ENCODE data around the gene IL3RA. TPM values are rescaled to one million over a fixed set of nuclear protein-coding genes. Genes with fewer than 3 reads are reported as not detected.

The IL3RA gene
- total and polyA plus RNA-seq, 2 experiments from 2014 or later = 0.86 TPM; not detected in 1

DNA sequence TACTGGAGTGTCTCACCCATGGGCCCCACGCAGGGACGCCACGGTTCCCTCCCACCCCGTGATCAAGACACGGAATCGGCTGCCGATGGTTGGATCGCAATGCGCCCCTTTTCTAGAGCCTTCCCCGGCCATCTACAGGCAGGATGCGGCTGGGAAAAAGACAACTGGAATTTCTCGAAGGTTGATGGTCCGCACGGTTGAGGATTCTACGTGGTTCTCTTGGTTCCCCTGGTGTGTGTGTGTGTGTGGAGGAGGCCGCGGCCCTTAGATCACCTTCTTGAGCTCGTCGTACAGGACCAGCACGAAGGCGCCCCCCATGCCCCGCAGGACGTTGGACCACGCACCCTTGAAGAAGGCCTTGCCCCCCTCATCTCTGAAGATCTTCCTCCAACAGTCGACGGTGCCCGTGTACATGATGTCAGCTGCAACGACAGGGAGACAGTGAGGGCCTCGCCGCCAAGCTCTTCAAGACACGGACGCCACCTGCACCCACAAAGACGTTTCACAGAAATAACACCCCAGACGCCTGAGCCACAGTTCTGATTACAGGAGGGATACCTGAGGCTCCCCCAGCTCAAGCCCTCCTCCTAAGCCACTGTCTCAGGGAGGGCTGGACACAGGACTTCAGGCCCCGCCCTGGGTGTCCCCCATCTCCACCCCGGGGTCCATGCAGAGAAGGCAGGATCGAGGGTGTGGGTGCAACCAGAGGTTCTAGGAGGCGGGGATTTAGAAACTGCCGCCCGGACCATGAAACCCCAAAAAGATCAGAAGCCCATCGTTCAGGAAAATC lies 49.9 kb downstream of the IL3RA start (continued):
- TF ChIP-seq, protein P1, sequence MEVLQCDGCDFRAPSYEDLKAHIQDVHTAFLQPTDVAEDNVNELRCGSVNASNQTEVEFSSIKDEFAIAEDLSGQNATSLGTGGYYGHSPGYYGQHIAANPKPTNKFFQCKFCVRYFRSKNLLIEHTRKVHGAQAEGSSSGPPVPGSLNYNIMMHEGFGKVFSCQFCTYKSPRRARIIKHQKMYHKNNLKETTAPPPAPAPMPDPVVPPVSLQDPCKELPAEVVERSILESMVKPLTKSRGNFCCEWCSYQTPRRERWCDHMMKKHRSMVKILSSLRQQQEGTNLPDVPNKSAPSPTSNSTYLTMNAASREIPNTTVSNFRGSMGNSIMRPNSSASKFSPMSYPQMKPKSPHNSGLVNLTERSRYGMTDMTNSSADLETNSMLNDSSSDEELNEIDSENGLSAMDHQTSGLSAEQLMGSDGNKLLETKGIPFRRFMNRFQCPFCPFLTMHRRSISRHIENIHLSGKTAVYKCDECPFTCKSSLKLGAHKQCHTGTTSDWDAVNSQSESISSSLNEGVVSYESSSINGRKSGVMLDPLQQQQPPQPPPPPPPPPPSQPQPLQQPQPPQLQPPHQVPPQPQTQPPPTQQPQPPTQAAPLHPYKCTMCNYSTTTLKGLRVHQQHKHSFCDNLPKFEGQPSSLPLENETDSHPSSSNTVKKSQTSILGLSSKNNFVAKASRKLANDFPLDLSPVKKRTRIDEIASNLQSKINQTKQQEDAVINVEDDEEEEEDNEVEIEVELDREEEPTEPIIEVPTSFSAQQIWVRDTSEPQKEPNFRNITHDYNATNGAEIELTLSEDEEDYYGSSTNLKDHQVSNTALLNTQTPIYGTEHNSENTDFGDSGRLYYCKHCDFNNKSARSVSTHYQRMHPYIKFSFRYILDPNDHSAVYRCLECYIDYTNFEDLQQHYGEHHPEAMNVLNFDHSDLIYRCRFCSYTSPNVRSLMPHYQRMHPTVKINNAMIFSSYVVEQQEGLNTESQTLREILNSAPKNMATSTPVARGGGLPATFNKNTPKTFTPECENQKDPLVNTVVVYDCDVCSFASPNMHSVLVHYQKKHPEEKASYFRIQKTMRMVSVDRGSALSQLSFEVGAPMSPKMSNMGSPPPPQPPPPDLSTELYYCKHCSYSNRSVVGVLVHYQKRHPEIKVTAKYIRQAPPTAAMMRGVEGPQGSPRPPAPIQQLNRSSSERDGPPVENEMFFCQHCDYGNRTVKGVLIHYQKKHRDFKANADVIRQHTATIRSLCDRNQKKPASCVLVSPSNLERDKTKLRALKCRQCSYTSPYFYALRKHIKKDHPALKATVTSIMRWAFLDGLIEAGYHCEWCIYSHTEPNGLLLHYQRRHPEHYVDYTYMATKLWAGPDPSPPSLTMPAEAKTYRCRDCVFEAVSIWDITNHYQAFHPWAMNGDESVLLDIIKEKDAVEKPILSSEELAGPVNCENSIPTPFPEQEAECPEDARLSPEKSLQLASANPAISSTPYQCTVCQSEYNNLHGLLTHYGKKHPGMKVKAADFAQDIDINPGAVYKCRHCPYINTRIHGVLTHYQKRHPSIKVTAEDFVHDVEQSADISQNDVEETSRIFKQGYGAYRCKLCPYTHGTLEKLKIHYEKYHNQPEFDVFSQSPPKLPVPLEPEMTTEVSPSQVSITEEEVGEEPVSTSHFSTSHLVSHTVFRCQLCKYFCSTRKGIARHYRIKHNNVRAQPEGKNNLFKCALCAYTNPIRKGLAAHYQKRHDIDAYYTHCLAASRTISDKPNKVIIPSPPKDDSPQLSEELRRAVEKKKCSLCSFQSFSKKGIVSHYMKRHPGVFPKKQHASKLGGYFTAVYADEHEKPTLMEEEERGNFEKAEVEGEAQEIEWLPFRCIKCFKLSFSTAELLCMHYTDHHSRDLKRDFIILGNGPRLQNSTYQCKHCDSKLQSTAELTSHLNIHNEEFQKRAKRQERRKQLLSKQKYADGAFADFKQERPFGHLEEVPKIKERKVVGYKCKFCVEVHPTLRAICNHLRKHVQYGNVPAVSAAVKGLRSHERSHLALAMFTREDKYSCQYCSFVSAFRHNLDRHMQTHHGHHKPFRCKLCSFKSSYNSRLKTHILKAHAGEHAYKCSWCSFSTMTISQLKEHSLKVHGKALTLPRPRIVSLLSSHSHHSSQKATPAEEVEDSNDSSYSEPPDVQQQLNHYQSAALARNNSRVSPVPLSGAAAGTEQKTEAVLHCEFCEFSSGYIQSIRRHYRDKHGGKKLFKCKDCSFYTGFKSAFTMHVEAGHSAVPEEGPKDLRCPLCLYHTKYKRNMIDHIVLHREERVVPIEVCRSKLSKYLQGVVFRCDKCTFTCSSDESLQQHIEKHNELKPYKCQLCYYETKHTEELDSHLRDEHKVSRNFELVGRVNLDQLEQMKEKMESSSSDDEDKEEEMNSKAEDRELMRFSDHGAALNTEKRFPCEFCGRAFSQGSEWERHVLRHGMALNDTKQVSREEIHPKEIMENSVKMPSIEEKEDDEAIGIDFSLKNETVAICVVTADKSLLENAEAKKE (CRISPR knock-in tag; IDR thresholded peaks at IDR 0.05) = no peak
- TF ChIP-seq NANOG (IDR thresholded peaks at IDR 0.05; ENCODE audit: borderline replicate concordance) (no peak), ZNF331 (CRISPR knock-in tag; IDR thresholded peaks at IDR 0.05; ENCODE audit: low read depth) (no peak), EZH2phosphoT487 (IDR thresholded peaks at IDR 0.05; ENCODE audit: unreplicated experiment) (no peak), EZH2 (IDR thresholded peaks at IDR 0.05; ENCODE audit: low read depth, unreplicated experiment) (no peak)
- TF ChIP-seq, protein P2, sequence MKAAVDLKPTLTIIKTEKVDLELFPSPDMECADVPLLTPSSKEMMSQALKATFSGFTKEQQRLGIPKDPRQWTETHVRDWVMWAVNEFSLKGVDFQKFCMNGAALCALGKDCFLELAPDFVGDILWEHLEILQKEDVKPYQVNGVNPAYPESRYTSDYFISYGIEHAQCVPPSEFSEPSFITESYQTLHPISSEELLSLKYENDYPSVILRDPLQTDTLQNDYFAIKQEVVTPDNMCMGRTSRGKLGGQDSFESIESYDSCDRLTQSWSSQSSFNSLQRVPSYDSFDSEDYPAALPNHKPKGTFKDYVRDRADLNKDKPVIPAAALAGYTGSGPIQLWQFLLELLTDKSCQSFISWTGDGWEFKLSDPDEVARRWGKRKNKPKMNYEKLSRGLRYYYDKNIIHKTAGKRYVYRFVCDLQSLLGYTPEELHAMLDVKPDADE (IDR thresholded peaks at IDR 0.05) = no peak
